ENCODE results near the gene ZC3H11A. TPM values are rescaled to one million over a fixed set of nuclear protein-coding genes. Genes with fewer than 3 reads are reported as not detected.

The ZC3H11A gene
- polyA plus RNA-seq, 1 of the 3 experiments (the other 2 are of a cell fraction): 38.0 TPM

DNA sequence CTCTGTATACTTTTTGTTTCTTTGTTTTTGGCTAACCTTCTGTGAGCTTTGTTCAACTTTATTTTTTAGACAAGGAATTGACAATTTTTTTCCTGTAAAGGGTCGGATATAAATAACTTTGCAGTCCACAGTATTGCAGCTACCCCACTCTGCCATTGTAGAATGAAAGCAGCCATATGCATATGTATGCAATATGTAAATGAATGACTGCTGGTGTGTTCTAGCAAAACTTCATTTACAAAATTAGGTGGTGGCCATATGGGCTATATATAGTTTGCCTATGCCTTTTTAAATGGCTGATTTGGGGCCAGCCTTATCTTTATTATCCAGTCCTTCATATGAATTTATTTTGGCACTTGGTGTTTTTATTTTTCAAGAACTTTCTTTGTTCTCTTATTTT is 48.0 kb downstream of the ZC3H11A start:
- 100% methylated on average over 1 of the region's 1 CpG for WGBS (ENCODE audit: low lambda C conversion rate)
- Histone ChIP-seq H3F3A (replicated peaks; ENCODE audit: insufficient read depth) (peaks cover 11% of the 10 kb centered on the region), H3K4me3 (ENCODE audit: low read depth in 2 of 2, low read length in 1 of 2) (no peak overlapping the region), H3K9me2 (no peaks in the 10 kb centered on the region), H4K20me1 (ENCODE audit: insufficient read depth) (peaks cover 7% of the 10 kb centered on the region; the same call in 1 of the 2 replicates), H3K36me3 (replicated peaks in 1 of 2; ENCODE audit: control insufficient read depth in 1 of 2, insufficient read depth in 2 of 2, low read length in 1 of 2) (peaks cover 65 to 73% of the 10 kb centered on the region in 2 experiments), H3K4me1 (ENCODE audit: control insufficient read depth in 1 of 2, insufficient read depth in 2 of 2, low read depth in 1 of 2, low read length in 1 of 2) (no peaks in the 10 kb centered on the region), H3K9me3 (no peaks in the 10 kb centered on the region), H2AFZ (ENCODE audit: low read depth) (no peak overlapping the region), H3K79me2 (ENCODE audit: insufficient read depth) (peaks cover 37% of the 10 kb centered on the region; the same call in 1 of the 2 replicates), H3K27me3 (ENCODE audit: insufficient read depth) (no peaks in the 10 kb centered on the region), H3K4me2 (no peak overlapping the region), H3K9ac (no peak overlapping the region), H3K27ac (ENCODE audit: low read depth in 2 of 2, low read length in 1 of 2) (no peak overlapping the region)
- DNase-seq: no peak
- TF ChIP-seq ELF1 (IDR thresholded peaks at IDR 0.05) (no peak), SIN3A (IDR thresholded peaks at IDR 0.05; ENCODE audit: borderline replicate concordance, low read depth, low read length) (no peak), FOSL2 (IDR thresholded peaks at IDR 0.05; ENCODE audit: borderline replicate concordance, low read depth) (no peak), RAD21 (IDR thresholded peaks at IDR 0.05; ENCODE audit: low read length) (no peak), FOXM1 (IDR thresholded peaks at IDR 0.05; ENCODE audit: low read depth) (no peak), RCOR1 (IDR thresholded peaks at IDR 0.05; ENCODE audit: low read length) (no peak), NRF1 (IDR thresholded peaks at IDR 0.05; ENCODE audit: low read depth, low read length) (no peak), TEAD4 (IDR thresholded peaks at IDR 0.05; ENCODE audit: borderline replicate concordance, insufficient read depth) (no peak), RXRA (IDR thresholded peaks at IDR 0.05; ENCODE audit: borderline replicate concordance, low read depth) (no peak), EP300 (IDR thresholded peaks at IDR 0.05; ENCODE audit: borderline replicate concordance in 1 of 2, low read depth in 1 of 2, low read length in 1 of 2) (no peak), CHD2 (IDR thresholded peaks at IDR 0.05; ENCODE audit: low read length, partially characterized antibody) (no peak)
- TF ChIP-seq, protein P1, sequence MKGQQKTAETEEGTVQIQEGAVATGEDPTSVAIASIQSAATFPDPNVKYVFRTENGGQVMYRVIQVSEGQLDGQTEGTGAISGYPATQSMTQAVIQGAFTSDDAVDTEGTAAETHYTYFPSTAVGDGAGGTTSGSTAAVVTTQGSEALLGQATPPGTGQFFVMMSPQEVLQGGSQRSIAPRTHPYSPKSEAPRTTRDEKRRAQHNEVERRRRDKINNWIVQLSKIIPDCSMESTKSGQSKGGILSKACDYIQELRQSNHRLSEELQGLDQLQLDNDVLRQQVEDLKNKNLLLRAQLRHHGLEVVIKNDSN (IDR thresholded peaks at IDR 0.05; ENCODE audit: borderline replicate concordance, low read depth): no peak
- TF ChIP-seq, protein P2, sequence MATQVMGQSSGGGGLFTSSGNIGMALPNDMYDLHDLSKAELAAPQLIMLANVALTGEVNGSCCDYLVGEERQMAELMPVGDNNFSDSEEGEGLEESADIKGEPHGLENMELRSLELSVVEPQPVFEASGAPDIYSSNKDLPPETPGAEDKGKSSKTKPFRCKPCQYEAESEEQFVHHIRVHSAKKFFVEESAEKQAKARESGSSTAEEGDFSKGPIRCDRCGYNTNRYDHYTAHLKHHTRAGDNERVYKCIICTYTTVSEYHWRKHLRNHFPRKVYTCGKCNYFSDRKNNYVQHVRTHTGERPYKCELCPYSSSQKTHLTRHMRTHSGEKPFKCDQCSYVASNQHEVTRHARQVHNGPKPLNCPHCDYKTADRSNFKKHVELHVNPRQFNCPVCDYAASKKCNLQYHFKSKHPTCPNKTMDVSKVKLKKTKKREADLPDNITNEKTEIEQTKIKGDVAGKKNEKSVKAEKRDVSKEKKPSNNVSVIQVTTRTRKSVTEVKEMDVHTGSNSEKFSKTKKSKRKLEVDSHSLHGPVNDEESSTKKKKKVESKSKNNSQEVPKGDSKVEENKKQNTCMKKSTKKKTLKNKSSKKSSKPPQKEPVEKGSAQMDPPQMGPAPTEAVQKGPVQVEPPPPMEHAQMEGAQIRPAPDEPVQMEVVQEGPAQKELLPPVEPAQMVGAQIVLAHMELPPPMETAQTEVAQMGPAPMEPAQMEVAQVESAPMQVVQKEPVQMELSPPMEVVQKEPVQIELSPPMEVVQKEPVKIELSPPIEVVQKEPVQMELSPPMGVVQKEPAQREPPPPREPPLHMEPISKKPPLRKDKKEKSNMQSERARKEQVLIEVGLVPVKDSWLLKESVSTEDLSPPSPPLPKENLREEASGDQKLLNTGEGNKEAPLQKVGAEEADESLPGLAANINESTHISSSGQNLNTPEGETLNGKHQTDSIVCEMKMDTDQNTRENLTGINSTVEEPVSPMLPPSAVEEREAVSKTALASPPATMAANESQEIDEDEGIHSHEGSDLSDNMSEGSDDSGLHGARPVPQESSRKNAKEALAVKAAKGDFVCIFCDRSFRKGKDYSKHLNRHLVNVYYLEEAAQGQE (IDR thresholded peaks at IDR 0.05; ENCODE audit: low read depth, low read length): no peak
- TF ChIP-seq, protein P3, sequence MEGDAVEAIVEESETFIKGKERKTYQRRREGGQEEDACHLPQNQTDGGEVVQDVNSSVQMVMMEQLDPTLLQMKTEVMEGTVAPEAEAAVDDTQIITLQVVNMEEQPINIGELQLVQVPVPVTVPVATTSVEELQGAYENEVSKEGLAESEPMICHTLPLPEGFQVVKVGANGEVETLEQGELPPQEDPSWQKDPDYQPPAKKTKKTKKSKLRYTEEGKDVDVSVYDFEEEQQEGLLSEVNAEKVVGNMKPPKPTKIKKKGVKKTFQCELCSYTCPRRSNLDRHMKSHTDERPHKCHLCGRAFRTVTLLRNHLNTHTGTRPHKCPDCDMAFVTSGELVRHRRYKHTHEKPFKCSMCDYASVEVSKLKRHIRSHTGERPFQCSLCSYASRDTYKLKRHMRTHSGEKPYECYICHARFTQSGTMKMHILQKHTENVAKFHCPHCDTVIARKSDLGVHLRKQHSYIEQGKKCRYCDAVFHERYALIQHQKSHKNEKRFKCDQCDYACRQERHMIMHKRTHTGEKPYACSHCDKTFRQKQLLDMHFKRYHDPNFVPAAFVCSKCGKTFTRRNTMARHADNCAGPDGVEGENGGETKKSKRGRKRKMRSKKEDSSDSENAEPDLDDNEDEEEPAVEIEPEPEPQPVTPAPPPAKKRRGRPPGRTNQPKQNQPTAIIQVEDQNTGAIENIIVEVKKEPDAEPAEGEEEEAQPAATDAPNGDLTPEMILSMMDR (IDR thresholded peaks at IDR 0.05): no peak
- TF ChIP-seq, protein P4, sequence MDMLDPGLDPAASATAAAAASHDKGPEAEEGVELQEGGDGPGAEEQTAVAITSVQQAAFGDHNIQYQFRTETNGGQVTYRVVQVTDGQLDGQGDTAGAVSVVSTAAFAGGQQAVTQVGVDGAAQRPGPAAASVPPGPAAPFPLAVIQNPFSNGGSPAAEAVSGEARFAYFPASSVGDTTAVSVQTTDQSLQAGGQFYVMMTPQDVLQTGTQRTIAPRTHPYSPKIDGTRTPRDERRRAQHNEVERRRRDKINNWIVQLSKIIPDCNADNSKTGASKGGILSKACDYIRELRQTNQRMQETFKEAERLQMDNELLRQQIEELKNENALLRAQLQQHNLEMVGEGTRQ (IDR thresholded peaks at IDR 0.05; ENCODE audit: borderline replicate concordance, low read depth, low read length): no peak
- TF ChIP-seq, protein P5, sequence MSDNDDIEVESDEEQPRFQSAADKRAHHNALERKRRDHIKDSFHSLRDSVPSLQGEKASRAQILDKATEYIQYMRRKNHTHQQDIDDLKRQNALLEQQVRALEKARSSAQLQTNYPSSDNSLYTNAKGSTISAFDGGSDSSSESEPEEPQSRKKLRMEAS (IDR thresholded peaks at IDR 0.05; ENCODE audit: low read depth): no peak
- TF ChIP-seq, protein P6, sequence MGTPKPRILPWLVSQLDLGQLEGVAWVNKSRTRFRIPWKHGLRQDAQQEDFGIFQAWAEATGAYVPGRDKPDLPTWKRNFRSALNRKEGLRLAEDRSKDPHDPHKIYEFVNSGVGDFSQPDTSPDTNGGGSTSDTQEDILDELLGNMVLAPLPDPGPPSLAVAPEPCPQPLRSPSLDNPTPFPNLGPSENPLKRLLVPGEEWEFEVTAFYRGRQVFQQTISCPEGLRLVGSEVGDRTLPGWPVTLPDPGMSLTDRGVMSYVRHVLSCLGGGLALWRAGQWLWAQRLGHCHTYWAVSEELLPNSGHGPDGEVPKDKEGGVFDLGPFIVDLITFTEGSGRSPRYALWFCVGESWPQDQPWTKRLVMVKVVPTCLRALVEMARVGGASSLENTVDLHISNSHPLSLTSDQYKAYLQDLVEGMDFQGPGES (IDR thresholded peaks at IDR 0.05; ENCODE audit: low read depth, low read length): no peak
- TF ChIP-seq, protein P7, sequence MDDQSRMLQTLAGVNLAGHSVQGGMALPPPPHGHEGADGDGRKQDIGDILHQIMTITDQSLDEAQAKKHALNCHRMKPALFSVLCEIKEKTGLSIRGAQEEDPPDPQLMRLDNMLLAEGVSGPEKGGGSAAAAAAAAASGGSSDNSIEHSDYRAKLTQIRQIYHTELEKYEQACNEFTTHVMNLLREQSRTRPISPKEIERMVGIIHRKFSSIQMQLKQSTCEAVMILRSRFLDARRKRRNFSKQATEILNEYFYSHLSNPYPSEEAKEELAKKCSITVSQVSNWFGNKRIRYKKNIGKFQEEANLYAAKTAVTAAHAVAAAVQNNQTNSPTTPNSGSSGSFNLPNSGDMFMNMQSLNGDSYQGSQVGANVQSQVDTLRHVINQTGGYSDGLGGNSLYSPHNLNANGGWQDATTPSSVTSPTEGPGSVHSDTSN (IDR thresholded peaks at IDR 0.05): no peak
- POLR2A ChIA-PET: no interaction called here
- CTCF ChIA-PET: no interaction called here

Data from SK-N-SH (cell line).